HepG2 (cell line): ENCODE results near the gene TBXAS1.
"Not testable (repeated sequence)": the region's sequence is repeated elsewhere in the genome, so short reads cannot be mapped to it uniquely, and the experiment has no call there.

Experiments
- CC2D1A ChIP-seq: sonication (generic); formaldehyde crosslinking; IDR thresholded peaks from 2 replicates; pipeline ENCODE4 v1.8.1; 2023; ENCODE audit warnings: mild to moderate bottlenecking, missing genetic modification reagents
- FOXA1 ChIP-seq, 2 experiments: fragments of 450-650 bp in 1 of 2; sonication (generic) in 1 of 2; formaldehyde crosslinking in 1 of 2; IDR thresholded peaks; 2 replicates each; pipeline versions ENCODE4 v1.4.0 to v1.6.1; 2016 to 2020; ENCODE audit warnings: missing genetic modification reagents in 1 of 2
- HOXA9 ChIP-seq: sonication (generic); formaldehyde crosslinking; IDR thresholded peaks from 2 replicates; pipeline ENCODE4 v1.8.1; 2022; ENCODE audit warnings: missing genetic modification reagents, mild to moderate bottlenecking, moderate library complexity, borderline replicate concordance
- KMT2A ChIP-seq: sonication (generic); formaldehyde crosslinking; IDR thresholded peaks from 2 replicates; pipeline ENCODE4 v1.4.0; 2020; ENCODE audit warnings: missing genetic modification reagents
- MEF2D ChIP-seq: sonication (generic); formaldehyde crosslinking; IDR thresholded peaks from 2 replicates; pipeline ENCODE4 v1.5.1; 2020; ENCODE audit warnings: mild to moderate bottlenecking, missing genetic modification reagents
- MXD1 ChIP-seq: sonication (generic); formaldehyde crosslinking; IDR thresholded peaks from 2 replicates; pipeline ENCODE4 v1.4.0; 2020; ENCODE audit warnings: mild to moderate bottlenecking, missing genetic modification reagents
- NFATC3 ChIP-seq: sonication (generic); formaldehyde crosslinking; IDR thresholded peaks from 2 replicates; pipeline ENCODE4 v1.5.1; 2020; ENCODE audit warnings: mild to moderate bottlenecking, missing genetic modification reagents
- POGZ ChIP-seq: sonication (generic); formaldehyde crosslinking; IDR thresholded peaks from 2 replicates; pipeline ENCODE4 v1.4.0; 2020; ENCODE audit warnings: mild to moderate bottlenecking, missing genetic modification reagents
- POLR2AphosphoS5 ChIP-seq: IDR thresholded peaks from 2 replicates; pipeline ENCODE4 v1.6.1; 2012; ENCODE audit warnings: low read depth, low read length
- RBFOX2 ChIP-seq: fragments of 200-400 bp; formaldehyde crosslinking; IDR thresholded peaks from 2 replicates; pipeline ENCODE4 v1.6.1; 2017; ENCODE audit warnings: low read depth, mild to moderate bottlenecking, low read length
- ZBTB7B ChIP-seq: sonication (generic); formaldehyde crosslinking; IDR thresholded peaks from 2 replicates; pipeline ENCODE4 v1.4.0; 2020; ENCODE audit warnings: missing genetic modification reagents
- ZNF274 ChIP-seq: sonication (generic); formaldehyde crosslinking; IDR thresholded peaks from 2 replicates; pipeline ENCODE4 v1.5.1; 2020; ENCODE audit warnings: mild to moderate bottlenecking, missing genetic modification reagents
- TF ChIP-seq, protein P1 (sequence below): sonication (generic); formaldehyde crosslinking; IDR thresholded peaks from 2 replicates; pipeline ENCODE4 v1.5.0; 2020; ENCODE audit warnings: mild to moderate bottlenecking, missing genetic modification reagents, moderate library complexity
- TF ChIP-seq, protein P2 (sequence below): sonication (generic); formaldehyde crosslinking; IDR thresholded peaks from 2 replicates; pipeline ENCODE4 v1.8.1; 2023; ENCODE audit warnings: missing genetic modification reagents, inconsistent platforms, borderline replicate concordance

- TF ChIP-seq, protein P1, sequence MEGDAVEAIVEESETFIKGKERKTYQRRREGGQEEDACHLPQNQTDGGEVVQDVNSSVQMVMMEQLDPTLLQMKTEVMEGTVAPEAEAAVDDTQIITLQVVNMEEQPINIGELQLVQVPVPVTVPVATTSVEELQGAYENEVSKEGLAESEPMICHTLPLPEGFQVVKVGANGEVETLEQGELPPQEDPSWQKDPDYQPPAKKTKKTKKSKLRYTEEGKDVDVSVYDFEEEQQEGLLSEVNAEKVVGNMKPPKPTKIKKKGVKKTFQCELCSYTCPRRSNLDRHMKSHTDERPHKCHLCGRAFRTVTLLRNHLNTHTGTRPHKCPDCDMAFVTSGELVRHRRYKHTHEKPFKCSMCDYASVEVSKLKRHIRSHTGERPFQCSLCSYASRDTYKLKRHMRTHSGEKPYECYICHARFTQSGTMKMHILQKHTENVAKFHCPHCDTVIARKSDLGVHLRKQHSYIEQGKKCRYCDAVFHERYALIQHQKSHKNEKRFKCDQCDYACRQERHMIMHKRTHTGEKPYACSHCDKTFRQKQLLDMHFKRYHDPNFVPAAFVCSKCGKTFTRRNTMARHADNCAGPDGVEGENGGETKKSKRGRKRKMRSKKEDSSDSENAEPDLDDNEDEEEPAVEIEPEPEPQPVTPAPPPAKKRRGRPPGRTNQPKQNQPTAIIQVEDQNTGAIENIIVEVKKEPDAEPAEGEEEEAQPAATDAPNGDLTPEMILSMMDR (CRISPR knock-in tag) = not testable (repeated sequence)
- TF ChIP-seq POLR2AphosphoS5; ZNF274 (CRISPR knock-in tag); POGZ (CRISPR knock-in tag); ZBTB7B (CRISPR knock-in tag); FOXA1 (IDR thresholded peaks at IDR 0.05); FOXA1 (CRISPR knock-in tag; IDR thresholded peaks at IDR 0.05); RBFOX2; MEF2D (CRISPR knock-in tag); KMT2A (CRISPR knock-in tag); MXD1; NFATC3 (CRISPR knock-in tag); CC2D1A; HOXA9 (CRISPR knock-in tag): not testable (repeated sequence)
- TF ChIP-seq, protein P2, sequence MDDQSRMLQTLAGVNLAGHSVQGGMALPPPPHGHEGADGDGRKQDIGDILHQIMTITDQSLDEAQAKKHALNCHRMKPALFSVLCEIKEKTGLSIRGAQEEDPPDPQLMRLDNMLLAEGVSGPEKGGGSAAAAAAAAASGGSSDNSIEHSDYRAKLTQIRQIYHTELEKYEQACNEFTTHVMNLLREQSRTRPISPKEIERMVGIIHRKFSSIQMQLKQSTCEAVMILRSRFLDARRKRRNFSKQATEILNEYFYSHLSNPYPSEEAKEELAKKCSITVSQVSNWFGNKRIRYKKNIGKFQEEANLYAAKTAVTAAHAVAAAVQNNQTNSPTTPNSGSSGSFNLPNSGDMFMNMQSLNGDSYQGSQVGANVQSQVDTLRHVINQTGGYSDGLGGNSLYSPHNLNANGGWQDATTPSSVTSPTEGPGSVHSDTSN (CRISPR knock-in tag) = not testable (repeated sequence)
Observed at GRCh38 chr7:139903103-139903477, 74.0 kb downstream of the TBXAS1 start.
